Activated T-helper 1 cell treated with anti-CD3 and anti-CD28 coated beads, Interleukin-12 subunit alpha, Interleukin-12 subunit beta, Interleukin-2, Interleukin-4 antibody, amounts not matched to agents 30 ng/mL and 10 ng/mL and 1 ng/mL, durations not matched to agents 14 hours and 24 hours and 36 hours (primary cell): ENCODE results near the gene OR7G1. TPM values are rescaled to one million over a fixed set of nuclear protein-coding genes. Genes with fewer than 3 reads are reported as not detected.

Source experiments
- DNase-seq: peaks from one replicate; pipeline ENCODE4 v3.0.0; 2021; ENCODE audit warnings: low spot score
- H3K27ac Mint-ChIP-seq: one replicate; pipeline ENCODE4 v1.8.0; 2021; ENCODE audit warnings: mild to moderate bottlenecking, mixed read lengths
- H3K27me3 Mint-ChIP-seq: one replicate; pipeline ENCODE4 v1.8.0; 2022; ENCODE audit warnings: mild to moderate bottlenecking, moderate library complexity, mixed read lengths; ENCODE audit not compliant: insufficient read depth
- H3K36me3 Mint-ChIP-seq: one replicate; pipeline ENCODE4 v1.8.0; 2021; ENCODE audit warnings: low read depth, mixed read lengths
- H3K4me1 Mint-ChIP-seq: one replicate; pipeline ENCODE4 v1.8.0; 2021; ENCODE audit warnings: low read depth, mixed read lengths
- H3K4me3 Mint-ChIP-seq: one replicate; pipeline ENCODE4 v1.8.0; 2021; ENCODE audit warnings: mild to moderate bottlenecking, moderate library complexity, mixed read lengths
- H3K9me3 Mint-ChIP-seq: one replicate; pipeline ENCODE4 v1.8.0; 2021; ENCODE audit warnings: mixed read lengths
- intact Hi-C: fragments of 100-400 bp; cut with micrococcal nuclease; formaldehyde crosslinking; loops from one replicate; pipeline ENCODE4 v1.15.1; 2024
- total RNA-seq: library from RNA; stranded (reverse); gene quantifications from 2 replicates; pipeline ENCODE4 v1.2.3, GENCODE V29; 2022

OR7G1 gene, protein sequence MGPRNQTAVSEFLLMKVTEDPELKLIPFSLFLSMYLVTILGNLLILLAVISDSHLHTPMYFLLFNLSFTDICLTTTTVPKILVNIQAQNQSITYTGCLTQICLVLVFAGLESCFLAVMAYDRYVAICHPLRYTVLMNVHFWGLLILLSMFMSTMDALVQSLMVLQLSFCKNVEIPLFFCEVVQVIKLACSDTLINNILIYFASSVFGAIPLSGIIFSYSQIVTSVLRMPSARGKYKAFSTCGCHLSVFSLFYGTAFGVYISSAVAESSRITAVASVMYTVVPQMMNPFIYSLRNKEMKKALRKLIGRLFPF
- not detected in 2 replicates for total RNA-seq

- intact Hi-C loops = no loop called here
- Mint-ChIP-seq H3K27ac (no peak within 1 kb of the TSS), H3K4me3 (no peak within 1 kb of the TSS), H3K4me1 (no peaks in the 10 kb centered on the region), H3K9me3 (no peaks in the 10 kb centered on the region), H3K36me3 (no peaks in the 10 kb centered on the region), H3K27me3 (peaks cover 3% of the 10 kb centered on the region)
- DNase-seq = no peak
Measured at GRCh38 chr19:9115307-9115813, at the start of gene OR7G1. Gene OR7G1 (minus strand): TSS chr19:9115763. CDS start chr19:9115763, 0 bp downstream.

DNA sequence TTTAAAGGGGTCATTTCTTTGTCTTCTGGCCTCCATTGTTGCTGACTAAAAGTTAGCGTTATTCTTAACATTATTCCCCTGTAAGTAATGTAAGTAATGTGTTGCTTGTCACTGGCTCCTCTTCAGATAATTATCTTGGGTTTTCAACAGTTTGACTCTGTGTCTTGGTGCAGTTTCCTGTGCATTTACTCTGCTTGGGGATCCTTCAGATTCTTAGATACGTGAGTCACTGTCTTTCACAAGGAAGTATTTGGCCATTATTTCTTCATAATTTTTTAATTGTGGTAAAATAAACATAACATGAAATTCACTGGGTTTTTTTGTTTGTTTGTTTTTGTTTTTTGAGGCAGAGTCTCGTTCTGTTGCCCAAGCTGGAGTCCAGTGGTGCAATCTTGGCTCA lies 49.7 kb upstream of the OR7G1 start:
- peaks cover 53% of the 10 kb centered on the region for H3K36me3 Mint-ChIP-seq
- intact Hi-C loops = no loop called here
- H3K27me3 Mint-ChIP-seq = no peaks in the 10 kb centered on the region
- DNase-seq = no peak
- no peak overlapping the region for H3K27ac Mint-ChIP-seq
- H3K9me3 Mint-ChIP-seq = peaks cover 37% of the 10 kb centered on the region
- no peak overlapping the region for H3K4me3 Mint-ChIP-seq
- H3K4me1 Mint-ChIP-seq = no peaks in the 10 kb centered on the region

GRCh38 chr19:9161427-9161826 lies 45.9 kb upstream of the OR7G1 start:
- no peak overlapping the region for H3K27ac Mint-ChIP-seq
- intact Hi-C loops = no loop called here

DNA sequence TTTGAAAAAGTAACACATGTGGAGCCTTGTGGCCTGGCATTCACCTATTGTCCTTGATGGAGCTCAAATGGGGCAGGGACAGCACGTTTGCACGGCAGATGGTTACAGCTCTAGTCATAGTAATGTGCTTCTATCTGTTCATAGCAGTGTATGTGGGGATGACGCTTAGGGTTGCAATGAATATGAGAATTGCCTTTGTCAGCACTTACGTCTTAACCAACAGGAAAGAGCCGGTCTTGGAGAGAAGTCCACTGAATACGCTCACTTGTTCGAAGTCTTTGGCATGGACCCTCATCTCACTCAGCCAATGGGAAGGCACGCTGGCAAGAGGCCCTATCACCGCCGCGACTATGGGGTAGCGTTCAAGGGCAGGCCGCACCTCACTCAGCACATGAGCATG lies 44.3 kb upstream of the OR7G1 start:
- Mint-ChIP-seq H3K36me3 (peaks cover 93% of the 10 kb centered on the region), H3K4me1 (no peaks in the 10 kb centered on the region), H3K4me3 (no peak overlapping the region), H3K27ac (no peak overlapping the region), H3K27me3 (no peaks in the 10 kb centered on the region), H3K9me3 (peaks cover 62% of the 10 kb centered on the region)
- no peak for DNase-seq
- intact Hi-C loops = no loop called here

More at GRCh38 chr19:9161427-9161826, 45.9 kb upstream of the OR7G1 start:
- DNase-seq = no peak
- Mint-ChIP-seq H3K27me3 (no peaks in the 10 kb centered on the region), H3K9me3 (peaks cover 50% of the 10 kb centered on the region), H3K36me3 (peaks cover 86% of the 10 kb centered on the region), H3K4me1 (no peaks in the 10 kb centered on the region), H3K4me3 (no peak overlapping the region)

DNA sequence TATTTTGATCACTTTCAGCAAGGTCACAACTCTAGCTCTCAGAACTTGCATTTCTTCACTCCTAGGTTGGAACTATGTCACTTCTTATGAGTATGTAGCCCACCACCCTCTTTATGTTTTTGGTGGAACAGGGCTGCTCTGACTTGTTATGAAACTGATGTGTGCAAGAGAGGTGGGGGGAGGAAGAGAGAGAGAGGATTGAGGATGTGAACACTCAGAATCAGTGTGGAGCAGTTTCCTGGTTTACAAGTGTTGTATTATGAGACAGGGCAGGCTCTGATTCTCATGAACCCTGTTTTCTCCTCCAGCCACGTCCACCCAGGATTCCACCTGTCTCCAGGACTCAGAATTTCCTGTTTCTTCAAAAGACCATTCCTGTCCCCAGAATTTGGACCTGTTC lies 40.7 kb upstream of the OR7G1 start:
- DNase-seq = no peak
- Mint-ChIP-seq H3K4me3 (no peak overlapping the region), H3K27me3 (no peaks in the 10 kb centered on the region), H3K4me1 (no peaks in the 10 kb centered on the region), H3K9me3 (peaks cover 69% of the 10 kb centered on the region), H3K36me3 (peaks cover 98% of the 10 kb centered on the region), H3K27ac (no peak overlapping the region)
- intact Hi-C loops = no loop called here

DNA sequence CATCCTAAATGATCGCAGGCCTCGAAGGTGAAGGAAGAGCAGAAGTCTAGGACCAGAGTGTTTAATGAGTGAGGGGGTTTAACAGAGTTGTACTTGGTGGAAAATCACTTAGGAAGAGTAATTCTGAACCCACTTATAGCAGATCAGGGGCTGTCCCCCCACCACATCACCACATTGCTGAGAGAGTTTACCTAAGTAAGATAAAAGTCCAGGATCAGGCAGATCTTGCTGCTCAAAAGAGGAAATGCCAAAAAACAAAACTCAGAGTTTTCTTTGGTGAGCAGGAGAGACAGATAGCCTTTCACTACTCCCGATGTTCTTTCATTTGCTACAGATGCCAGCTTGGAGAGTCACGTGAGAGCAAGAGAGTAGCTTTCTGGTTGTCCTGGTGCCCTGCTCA lies 40.0 kb upstream of the OR7G1 start:
- Mint-ChIP-seq H3K4me3 (no peak overlapping the region), H3K27me3 (no peaks in the 10 kb centered on the region), H3K4me1 (no peaks in the 10 kb centered on the region), H3K27ac (no peak overlapping the region), H3K9me3 (peaks cover 69% of the 10 kb centered on the region), H3K36me3 (peaks cover 98% of the 10 kb centered on the region)
- DNase-seq = no peak
- intact Hi-C loops = no loop called here

- Mint-ChIP-seq H3K9me3 (peaks cover 87% of the 10 kb centered on the region), H3K27ac (no peak overlapping the region), H3K4me1 (no peaks in the 10 kb centered on the region), H3K36me3 (peaks cover 93% of the 10 kb centered on the region), H3K4me3 (no peak overlapping the region), H3K27me3 (no peaks in the 10 kb centered on the region)
- intact Hi-C loops = no loop called here
- no peak for DNase-seq
Measured at GRCh38 chr19:9151367-9151766, 35.8 kb upstream of the OR7G1 start.

GRCh38 chr19:9150650-9151049 lies 35.1 kb upstream of the OR7G1 start:
- Mint-ChIP-seq H3K27me3 (no peaks in the 10 kb centered on the region), H3K4me3 (no peak overlapping the region), H3K4me1 (no peaks in the 10 kb centered on the region), H3K36me3 (peaks cover 89% of the 10 kb centered on the region), H3K9me3 (peaks cover 86% of the 10 kb centered on the region), H3K27ac (no peak overlapping the region)
- no peak for DNase-seq
- intact Hi-C loops = no loop called here

DNA sequence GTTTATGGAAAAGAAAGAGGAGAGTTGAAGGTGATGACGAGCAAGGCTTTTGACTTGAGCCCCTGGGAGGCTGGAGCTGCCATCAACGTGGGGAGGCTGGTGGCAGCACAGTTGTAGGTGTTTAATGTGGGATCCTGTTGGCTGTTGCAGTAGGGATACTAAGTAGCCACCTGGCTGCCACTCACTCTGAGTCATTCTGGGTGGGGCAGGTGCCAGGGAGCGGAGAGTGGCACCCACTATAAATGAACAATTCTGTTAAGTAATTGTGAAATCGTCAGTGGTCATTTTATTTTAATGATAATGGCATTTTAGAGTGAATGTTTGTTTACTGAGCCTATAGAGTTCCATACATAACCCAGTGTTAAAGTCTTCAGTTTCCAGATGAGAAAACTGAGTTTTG lies 34.4 kb upstream of the OR7G1 start:
- intact Hi-C loops = no loop called here
- Mint-ChIP-seq H3K27ac (no peak overlapping the region), H3K36me3 (peaks cover 88% of the 10 kb centered on the region), H3K4me3 (no peak overlapping the region), H3K27me3 (no peaks in the 10 kb centered on the region), H3K9me3 (peaks cover 86% of the 10 kb centered on the region), H3K4me1 (no peaks in the 10 kb centered on the region)
- no peak for DNase-seq

DNA sequence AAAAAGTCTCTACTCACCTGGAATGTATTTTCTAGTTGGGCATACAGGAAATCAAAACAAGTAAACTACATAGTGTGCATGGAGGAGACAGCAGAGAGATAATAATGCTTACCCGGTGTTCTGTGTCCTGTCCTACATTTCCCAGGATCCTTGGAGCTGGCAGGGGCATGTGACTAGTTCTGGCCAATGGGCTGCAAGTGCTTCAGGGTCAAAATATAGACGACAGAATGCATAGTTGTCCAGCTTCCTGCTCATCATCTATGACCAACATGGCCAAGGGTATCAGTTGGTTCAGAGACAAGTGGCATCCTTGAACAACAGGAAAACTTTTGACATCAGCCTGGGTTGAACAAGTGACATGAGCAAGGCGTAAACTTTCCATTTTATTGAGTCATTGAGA lies 33.1 kb upstream of the OR7G1 start:
- Mint-ChIP-seq H3K27ac (no peak overlapping the region), H3K9me3 (peaks cover 85% of the 10 kb centered on the region), H3K27me3 (no peaks in the 10 kb centered on the region), H3K4me1 (no peaks in the 10 kb centered on the region), H3K4me3 (no peak overlapping the region), H3K36me3 (peaks cover 86% of the 10 kb centered on the region)
- intact Hi-C loops = no loop called here
- no peak for DNase-seq

DNA sequence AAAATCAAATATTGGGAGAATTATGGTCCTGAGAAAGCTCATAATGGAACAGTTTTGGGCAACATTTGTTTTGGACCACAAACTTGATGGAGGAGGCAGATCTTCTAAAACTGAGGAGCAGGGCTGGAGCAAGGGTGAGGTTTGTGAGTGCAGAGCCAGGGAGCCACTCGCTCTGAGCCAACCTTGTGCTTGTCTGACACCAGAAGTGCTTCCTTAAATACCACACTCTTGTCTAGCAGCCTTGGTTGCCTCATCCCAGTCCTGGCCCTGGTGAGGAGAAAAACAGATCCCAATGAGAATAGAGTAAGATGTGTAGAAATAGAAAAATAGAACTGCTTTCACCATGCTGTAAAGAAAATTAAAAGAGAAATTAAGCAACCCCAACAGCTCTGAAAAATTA lies 31.3 kb upstream of the OR7G1 start:
- H3K4me3 Mint-ChIP-seq = no peak overlapping the region
- H3K9me3 Mint-ChIP-seq = peaks cover 81% of the 10 kb centered on the region
- peaks cover 81% of the 10 kb centered on the region for H3K36me3 Mint-ChIP-seq
- DNase-seq = no peak
- no peaks in the 10 kb centered on the region for H3K27me3 Mint-ChIP-seq
- peaks cover 11% of the 10 kb centered on the region for H3K4me1 Mint-ChIP-seq
- intact Hi-C loops = no loop called here
- H3K27ac Mint-ChIP-seq = no peak overlapping the region

- H3K36me3 Mint-ChIP-seq = peaks cover 66% of the 10 kb centered on the region
- no peak overlapping the region for H3K4me3 Mint-ChIP-seq
- intact Hi-C loops = no loop called here
- no peaks in the 10 kb centered on the region for H3K27me3 Mint-ChIP-seq
- DNase-seq = no peak
- H3K9me3 Mint-ChIP-seq = peaks cover 64% of the 10 kb centered on the region
- peaks cover 21% of the 10 kb centered on the region for H3K4me1 Mint-ChIP-seq
- no peak overlapping the region for H3K27ac Mint-ChIP-seq
Measured at GRCh38 chr19:9144920-9145319, 29.4 kb upstream of the OR7G1 start.

GRCh38 chr19:9140159-9140874 lies 24.8 kb upstream of the OR7G1 start, which contains the start of gene ZNF317:
Gene ZNF317 (plus strand): TSS chr19:9140397. CDS start chr19:9156017, 15,620 bp downstream.
- intact Hi-C loops = loop anchor here (1.0 kb wide), 7 partner anchors 169 to 695 kb away; partner anchors contain the start of genes MBD3L1, PIN1, ZNF266 and ZNF558
- H3K9me3 Mint-ChIP-seq = peaks cover 26% of the 10 kb centered on the region
- H3K27me3 Mint-ChIP-seq = no peaks in the 10 kb centered on the region
- peaks cover 33% of the 10 kb centered on the region for H3K4me1 Mint-ChIP-seq
- H3K27ac Mint-ChIP-seq = peak within 1 kb of the TSS; percentile 94
- H3K36me3 Mint-ChIP-seq = peaks cover 28% of the 10 kb centered on the region
- DNase-seq = peak; percentile 88
- H3K4me3 Mint-ChIP-seq = peak within 1 kb of the TSS; percentile 95
